Muscle layer of colon (tissue), 2 donors: ENCODE data around the gene FLCN.

Source experiments
- H3K27ac ChIP-seq: one replicate; pipeline ENCODE4 v1.7.0; 2013; ENCODE audit warnings: low read depth, mild to moderate bottlenecking, low read length, moderate library complexity
- H3K27me3 ChIP-seq, 2 donors: one replicate each; pipeline ENCODE4 v1.7.0; 2013; ENCODE audit warnings: low read length in 2 of 2, mild to moderate bottlenecking in 2 of 2; ENCODE audit not compliant: insufficient read depth in 2 of 2, control insufficient read depth in 1 of 2
- H3K36me3 ChIP-seq: one replicate; pipeline ENCODE4 v1.7.0; 2013; ENCODE audit warnings: mild to moderate bottlenecking, low read length; ENCODE audit not compliant: insufficient read depth
- H3K4me1 ChIP-seq: one replicate; pipeline ENCODE4 v1.7.0; 2013; ENCODE audit warnings: mild to moderate bottlenecking, low read length; ENCODE audit not compliant: insufficient read depth
- H3K4me3 ChIP-seq, 2 donors: one replicate each; pipeline ENCODE4 v1.7.0; 2013; ENCODE audit warnings: low read length in 2 of 2, low read depth in 1 of 2, mild to moderate bottlenecking in 1 of 2, moderate library complexity in 1 of 2
- H3K9ac ChIP-seq: one replicate; pipeline ENCODE4 v1.7.0; 2013; ENCODE audit warnings: low read length
- H3K9me3 ChIP-seq: one replicate; pipeline ENCODE4 v1.7.0; 2013; ENCODE audit warnings: mild to moderate bottlenecking, low read length
- donor health status: abdominal sarcoma.
- donor health status: Adenocarcinoma of cecum.

The FLCN gene

DNA sequence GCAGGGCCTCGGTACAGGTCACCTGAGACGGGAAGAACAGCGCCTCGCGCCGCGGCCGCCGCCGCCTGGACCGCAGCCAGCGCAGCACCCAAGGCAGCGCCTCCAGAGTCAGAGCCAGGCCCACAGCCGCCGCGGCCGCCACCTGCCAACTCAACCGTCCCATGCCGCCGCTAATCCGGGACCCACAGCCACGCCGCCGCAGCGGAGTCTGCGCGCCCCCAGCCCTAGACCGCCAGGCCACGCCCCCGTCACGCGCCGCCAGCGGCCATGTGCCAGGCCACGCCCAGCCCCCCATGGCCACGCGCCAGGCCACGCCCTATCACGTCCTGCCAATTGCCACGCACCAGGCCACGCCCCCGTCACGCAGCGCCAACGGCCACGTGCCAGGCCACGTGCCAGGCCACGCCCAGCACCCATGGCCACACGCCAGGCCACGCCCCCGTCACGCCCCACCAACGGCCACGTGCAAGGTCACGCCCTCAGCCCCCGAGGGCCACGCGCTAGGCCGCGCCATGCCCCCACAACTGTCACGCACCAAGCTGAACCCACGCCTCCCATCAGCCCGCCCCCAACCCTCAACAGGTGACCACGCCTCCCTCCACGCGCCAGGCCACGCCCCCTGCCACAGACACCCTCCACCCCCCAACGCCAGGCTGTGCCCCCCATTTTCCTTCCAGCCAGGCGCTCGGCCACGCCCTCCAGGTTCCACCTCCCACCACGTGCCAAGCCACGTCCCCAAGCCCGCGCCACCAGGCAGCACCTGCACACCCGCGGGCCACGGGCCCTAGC lies 30.6 kb downstream of the FLCN start, which contains the start of gene PLD6:
Gene PLD6, minus strand, starts transcription at position 210 of the 789 bp plus-strand sequence. Its CDS starts 47 bp downstream, at position 163.
- Histone ChIP-seq H3K36me3 (peaks cover 11% of the 10 kb centered on the region), H3K27ac (peak within 1 kb of the TSS; percentile 98), H3K4me3 (peak within 1 kb of the TSS; percentile 52 to 58), H3K9ac (peak within 1 kb of the TSS; percentile 53), H3K4me1 (peaks cover 46% of the 10 kb centered on the region), H3K9me3 (no peaks in the 10 kb centered on the region), H3K27me3 (no peaks in the 10 kb centered on the region)

DNA sequence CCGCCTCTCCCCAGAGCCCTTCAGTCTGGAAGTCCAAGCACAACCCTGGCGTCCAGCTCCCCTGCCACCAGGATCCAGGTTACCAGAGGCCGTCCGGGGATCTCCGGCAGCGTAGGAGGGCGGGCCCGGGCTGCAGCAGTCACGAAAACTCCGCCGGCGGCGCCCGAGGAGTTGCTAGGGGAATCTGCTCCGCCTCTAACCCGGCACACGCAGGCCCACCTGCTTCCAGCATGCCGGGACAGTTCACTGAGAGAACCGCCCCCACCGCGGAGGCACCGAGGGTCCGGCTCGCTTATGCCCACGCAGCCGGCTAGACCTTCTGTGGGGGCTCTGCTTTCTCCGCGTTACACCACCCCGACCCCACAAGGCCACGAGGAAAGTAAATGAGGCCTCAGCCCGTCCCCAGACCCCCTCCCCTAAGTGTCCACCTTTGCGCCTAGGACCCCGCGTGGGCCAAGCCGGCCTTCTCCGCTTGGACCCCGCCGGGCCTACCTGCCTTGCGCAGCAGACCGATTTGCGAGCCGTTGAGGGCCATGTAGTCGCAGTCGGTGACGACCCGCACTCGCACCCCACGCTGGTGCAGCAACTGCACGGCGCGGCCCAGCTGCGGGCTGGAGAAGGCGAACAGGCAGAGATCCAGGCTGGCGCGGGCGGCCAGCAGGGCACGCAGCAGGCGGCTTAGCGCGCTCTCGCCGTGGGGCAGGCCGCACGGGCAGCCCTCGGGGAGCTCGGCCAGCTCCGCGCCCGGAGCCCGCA lies 31.4 kb downstream of the FLCN start:
- Histone ChIP-seq H3K36me3 (peaks cover 11% of the 10 kb centered on the region), H3K9me3 (no peaks in the 10 kb centered on the region), H3K27ac (peak overlapping the region; percentile 98), H3K9ac (peak overlapping the region; percentile 49), H3K27me3 (no peaks in the 10 kb centered on the region), H3K4me1 (peaks cover 54% of the 10 kb centered on the region), H3K4me3 (peak overlapping the region; percentile 52 to 58)

DNA sequence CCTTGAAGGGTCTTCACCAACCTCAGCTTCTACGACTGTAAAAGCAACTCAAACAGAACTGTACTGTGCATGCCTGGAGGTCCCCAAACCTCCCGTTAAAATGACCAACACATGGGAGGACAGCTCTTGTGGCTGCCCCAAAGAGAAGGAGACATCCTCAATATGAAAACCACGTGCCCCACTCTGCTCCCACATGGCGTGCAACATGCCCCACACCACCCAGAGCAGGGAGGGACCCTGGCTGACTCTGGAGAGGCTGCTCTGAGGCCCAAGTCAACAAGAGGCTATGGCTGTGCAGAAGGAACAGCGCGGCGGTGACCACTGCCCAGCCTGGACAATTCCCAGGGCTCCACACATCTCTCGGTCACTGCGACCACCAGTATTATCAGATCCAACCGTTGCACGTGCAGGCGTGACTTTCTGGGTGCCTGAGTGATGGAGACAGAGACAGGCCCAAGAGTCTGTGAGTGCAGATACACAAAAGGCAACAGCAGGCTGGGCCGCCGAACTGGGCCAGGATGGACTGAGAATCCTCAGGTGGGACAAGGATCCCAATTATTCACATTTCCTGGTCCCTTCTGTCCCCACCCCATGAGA lies 32.2 kb downstream of the FLCN start:
- Histone ChIP-seq H3K27ac (peak overlapping the region; percentile 98), H3K4me1 (peaks cover 62% of the 10 kb centered on the region), H3K4me3 (peak overlapping the region; percentile 52 to 58), H3K36me3 (peaks cover 11% of the 10 kb centered on the region), H3K9me3 (no peaks in the 10 kb centered on the region), H3K27me3 (no peaks in the 10 kb centered on the region), H3K9ac (peak overlapping the region; percentile 63)

DNA sequence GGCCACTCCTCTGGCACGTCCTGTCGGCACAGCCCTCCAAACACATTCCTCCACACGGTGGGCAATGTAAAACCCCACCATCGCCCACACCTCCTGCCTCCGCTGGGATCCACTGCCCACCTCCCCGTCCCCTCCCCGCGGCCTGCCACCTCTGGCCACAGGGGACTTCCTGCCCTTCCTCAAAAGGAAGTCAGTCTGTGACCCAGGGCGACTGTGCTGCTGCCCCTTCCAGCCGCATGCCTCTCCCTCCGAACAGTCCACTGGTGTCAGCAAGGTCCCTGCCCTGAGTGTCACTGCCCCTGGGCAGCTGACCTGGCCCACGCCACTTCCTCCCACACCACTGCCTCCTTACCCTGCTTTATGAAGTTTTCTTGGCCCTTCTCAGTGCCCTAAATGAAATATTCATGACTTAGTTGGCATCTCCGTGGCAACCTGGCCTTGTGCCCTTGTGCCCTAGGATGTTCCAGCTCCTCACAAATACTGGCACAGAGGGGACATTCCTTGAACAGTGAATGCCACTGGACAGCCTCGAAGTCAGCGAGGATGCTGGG lies 32.9 kb downstream of the FLCN start:
- peaks cover 11% of the 10 kb centered on the region for H3K36me3 ChIP-seq
- H3K9ac ChIP-seq, result peak overlapping the region; percentile 63
- H3K9me3 ChIP-seq, result no peaks in the 10 kb centered on the region
- H3K27ac ChIP-seq, result peak overlapping the region; percentile 98
- H3K4me1 ChIP-seq, result peaks cover 66% of the 10 kb centered on the region
- peak overlapping the region; percentile 10 to 52 for H3K4me3 ChIP-seq
- H3K27me3 ChIP-seq, result no peaks in the 10 kb centered on the region

DNA sequence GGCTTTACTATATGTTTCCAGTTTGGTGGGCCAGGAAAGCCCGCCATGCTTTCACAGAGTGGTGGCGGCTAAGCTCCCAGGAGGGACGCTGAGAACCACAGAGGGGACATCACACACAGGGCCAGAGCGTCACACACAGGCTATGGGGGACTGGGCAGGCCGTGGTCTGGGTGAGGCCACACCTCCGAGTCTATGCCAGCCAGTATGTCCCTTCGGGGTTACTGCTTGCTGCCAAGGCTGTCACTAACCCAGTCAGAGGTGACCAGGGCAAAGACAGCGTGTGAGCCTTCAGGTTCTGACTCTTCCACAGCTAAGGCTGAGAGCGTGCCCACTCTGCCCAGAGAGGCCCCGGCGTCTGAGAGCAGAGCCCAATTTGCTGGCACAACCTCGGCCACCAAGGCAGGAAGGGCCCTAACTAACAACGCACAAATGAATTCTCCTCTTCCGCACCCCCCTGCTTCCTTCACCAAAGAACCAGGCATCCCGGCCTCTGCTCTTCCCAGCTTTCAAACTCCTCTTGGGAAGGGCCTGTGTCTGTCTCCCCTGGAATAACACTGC lies 33.7 kb downstream of the FLCN start:
- Histone ChIP-seq H3K9me3 (no peaks in the 10 kb centered on the region), H3K36me3 (peaks cover 11% of the 10 kb centered on the region), H3K9ac (peak overlapping the region; percentile 63), H3K4me1 (peaks cover 66% of the 10 kb centered on the region), H3K4me3 (peak overlapping the region in 1 of 2 donors; percentile 52), H3K27me3 (no peaks in the 10 kb centered on the region), H3K27ac (peak overlapping the region; percentile 98)

DNA sequence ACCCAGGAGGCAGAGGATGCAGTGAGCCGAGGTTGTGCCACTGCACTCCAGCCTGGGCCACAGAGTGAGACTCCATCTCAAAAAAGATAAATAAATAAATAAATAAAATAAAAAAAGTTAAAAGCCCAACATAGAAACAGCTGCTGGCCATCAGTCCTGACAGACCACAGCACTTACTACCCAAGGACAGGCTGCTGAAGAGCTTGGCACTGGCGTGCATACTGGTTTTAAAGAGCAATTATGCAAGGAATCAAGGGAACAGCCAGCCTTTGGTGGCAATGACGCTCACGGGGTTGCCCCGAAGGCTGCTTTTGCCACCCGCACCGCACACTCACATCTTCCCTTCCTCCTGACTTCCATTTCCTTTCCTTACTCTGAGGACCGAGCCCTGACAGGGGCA lies 35.1 kb downstream of the FLCN start:
- Histone ChIP-seq H3K27ac (peak overlapping the region; percentile 98), H3K4me1 (peaks cover 72% of the 10 kb centered on the region), H3K4me3 (no peak overlapping the region), H3K9ac (no peak overlapping the region), H3K36me3 (peaks cover 11% of the 10 kb centered on the region), H3K9me3 (no peaks in the 10 kb centered on the region), H3K27me3 (no peaks in the 10 kb centered on the region)

DNA sequence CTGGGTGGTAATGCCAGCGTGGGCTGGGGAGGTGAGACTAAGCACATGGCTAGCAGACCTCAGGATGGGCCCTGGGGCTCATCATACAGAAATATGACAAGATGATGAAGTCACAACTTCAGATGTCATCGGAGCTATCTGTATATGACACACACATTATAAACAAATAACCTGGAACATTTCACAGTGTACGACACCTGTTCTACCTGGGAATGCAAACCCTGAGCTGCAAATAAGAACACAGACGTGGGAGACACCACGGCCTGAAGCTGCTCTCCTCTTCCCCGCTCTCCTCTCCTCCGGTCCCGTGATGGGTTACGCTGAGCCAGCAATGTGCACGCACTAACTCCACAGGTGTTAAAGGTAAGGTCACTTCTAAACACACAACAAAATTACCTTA lies 35.7 kb downstream of the FLCN start:
- H3K36me3 ChIP-seq, result peaks cover 11% of the 10 kb centered on the region
- H3K9me3 ChIP-seq, result no peaks in the 10 kb centered on the region
- H3K27ac ChIP-seq, result peak overlapping the region; percentile 87
- no peaks in the 10 kb centered on the region for H3K27me3 ChIP-seq
- H3K4me1 ChIP-seq, result peaks cover 68% of the 10 kb centered on the region
- peak overlapping the region in 1 of 2 donors; percentile 41 for H3K4me3 ChIP-seq
- peak overlapping the region; percentile 64 for H3K9ac ChIP-seq

DNA sequence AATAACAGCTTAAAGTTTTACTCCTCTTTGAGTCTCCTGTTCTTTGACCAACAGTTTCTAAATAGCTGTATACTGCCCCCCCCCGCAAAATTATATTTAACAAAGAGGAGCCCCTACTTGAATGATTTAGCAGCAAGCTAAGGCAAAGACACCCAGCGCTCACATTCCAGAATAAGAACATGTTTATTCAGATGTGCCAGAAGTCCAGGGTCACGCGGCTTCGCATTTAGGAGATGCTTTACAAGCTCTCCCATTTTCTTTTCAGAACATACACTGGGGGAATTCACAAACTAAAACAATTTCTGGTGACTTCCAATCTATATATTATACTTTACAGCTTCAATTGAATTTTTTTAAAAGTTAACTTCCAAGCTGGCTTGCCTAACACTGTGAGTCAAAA lies 36.1 kb downstream of the FLCN start:
- Histone ChIP-seq H3K27ac (peak overlapping the region; percentile 87), H3K4me1 (peaks cover 68% of the 10 kb centered on the region), H3K36me3 (peaks cover 11% of the 10 kb centered on the region), H3K27me3 (no peaks in the 10 kb centered on the region), H3K4me3 (peak overlapping the region in 1 of 2 donors; percentile 41), H3K9ac (peak overlapping the region; percentile 64), H3K9me3 (no peaks in the 10 kb centered on the region)

DNA sequence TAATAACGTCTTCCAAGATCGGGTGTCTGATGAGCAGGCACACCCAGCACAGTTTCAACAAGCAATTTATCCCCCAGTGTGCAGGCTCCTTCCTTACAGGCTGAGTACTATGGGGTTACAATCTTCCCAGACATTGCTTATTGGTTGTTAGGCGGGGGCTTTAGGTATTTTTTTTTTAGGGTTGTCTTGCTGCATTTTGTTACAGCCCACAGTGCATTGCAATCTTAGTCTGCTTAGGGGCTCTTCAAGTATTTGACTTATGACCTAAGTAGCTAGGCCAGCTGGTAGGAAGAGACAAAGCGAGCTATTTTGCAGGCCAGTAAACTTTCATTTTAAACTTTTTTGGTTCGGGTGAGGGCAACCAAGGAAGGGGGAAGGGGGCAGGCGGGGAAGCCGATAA lies 36.7 kb downstream of the FLCN start:
- Histone ChIP-seq H3K4me3 (peak overlapping the region in 1 of 2 donors; percentile 41), H3K4me1 (peaks cover 68% of the 10 kb centered on the region), H3K27ac (peak overlapping the region; percentile 87), H3K27me3 (no peaks in the 10 kb centered on the region), H3K36me3 (peaks cover 11% of the 10 kb centered on the region), H3K9ac (peak overlapping the region; percentile 64), H3K9me3 (no peaks in the 10 kb centered on the region)

DNA sequence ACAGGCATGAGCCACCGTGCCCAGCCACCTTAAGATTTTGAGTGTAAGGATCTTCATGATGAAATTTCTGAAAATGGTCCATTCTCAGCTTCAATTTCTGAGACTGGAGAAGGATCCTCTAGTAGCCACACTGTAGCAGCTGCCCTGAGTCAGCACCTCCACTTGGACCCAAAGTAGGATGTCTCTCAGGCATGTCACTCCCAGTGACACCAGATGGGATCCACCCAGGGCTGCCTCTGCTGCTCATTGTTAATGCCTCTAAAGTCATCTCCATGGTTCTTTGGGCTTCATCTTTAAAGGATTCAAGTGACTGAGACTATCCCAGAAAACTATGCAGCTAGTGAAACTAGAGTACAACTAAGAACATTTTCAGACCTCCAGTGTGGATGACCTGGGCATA lies 38.7 kb downstream of the FLCN start:
- Histone ChIP-seq H3K4me3 (no peak overlapping the region), H3K9ac (no peak overlapping the region), H3K4me1 (peaks cover 48% of the 10 kb centered on the region), H3K27me3 (no peaks in the 10 kb centered on the region), H3K27ac (no peak overlapping the region), H3K36me3 (peaks cover 11% of the 10 kb centered on the region), H3K9me3 (no peaks in the 10 kb centered on the region)

DNA sequence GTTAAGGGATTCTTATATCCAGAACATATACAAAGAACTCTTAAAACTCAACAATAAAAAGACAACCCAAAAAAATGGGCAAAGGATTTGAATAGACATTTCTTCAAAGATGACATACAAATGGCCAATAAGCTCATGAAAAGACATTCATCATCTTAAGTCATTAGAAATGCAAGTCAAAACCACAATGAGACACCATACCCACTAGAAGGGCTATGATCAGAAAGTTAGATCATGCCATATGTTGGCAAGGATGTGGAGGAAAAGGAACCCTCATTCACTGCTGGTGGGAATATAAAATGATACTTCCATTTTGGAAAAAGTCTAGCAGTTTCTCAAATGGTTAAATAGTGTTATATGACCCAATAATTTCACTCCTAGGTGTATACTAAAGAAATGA lies 40.2 kb downstream of the FLCN start:
- Histone ChIP-seq H3K36me3 (no peaks in the 10 kb centered on the region), H3K9ac (no peak overlapping the region), H3K9me3 (no peaks in the 10 kb centered on the region)

More for the DNA sequence above, 40.2 kb downstream of the FLCN start:
- Histone ChIP-seq H3K27me3 (no peaks in the 10 kb centered on the region), H3K4me1 (peaks cover 41% of the 10 kb centered on the region), H3K27ac (no peak overlapping the region), H3K4me3 (no peak overlapping the region)
